Activated CD4-positive, alpha-beta T cell treated with anti-CD3 and anti-CD28 coated beads for 48 hours (primary cell): Measurements from ENCODE around the gene ATP10A.

Source experiments
- DNase-seq: peaks from one replicate; pipeline ENCODE4 v3.0.0-alpha.2; 2020

ATP10A gene

DNA sequence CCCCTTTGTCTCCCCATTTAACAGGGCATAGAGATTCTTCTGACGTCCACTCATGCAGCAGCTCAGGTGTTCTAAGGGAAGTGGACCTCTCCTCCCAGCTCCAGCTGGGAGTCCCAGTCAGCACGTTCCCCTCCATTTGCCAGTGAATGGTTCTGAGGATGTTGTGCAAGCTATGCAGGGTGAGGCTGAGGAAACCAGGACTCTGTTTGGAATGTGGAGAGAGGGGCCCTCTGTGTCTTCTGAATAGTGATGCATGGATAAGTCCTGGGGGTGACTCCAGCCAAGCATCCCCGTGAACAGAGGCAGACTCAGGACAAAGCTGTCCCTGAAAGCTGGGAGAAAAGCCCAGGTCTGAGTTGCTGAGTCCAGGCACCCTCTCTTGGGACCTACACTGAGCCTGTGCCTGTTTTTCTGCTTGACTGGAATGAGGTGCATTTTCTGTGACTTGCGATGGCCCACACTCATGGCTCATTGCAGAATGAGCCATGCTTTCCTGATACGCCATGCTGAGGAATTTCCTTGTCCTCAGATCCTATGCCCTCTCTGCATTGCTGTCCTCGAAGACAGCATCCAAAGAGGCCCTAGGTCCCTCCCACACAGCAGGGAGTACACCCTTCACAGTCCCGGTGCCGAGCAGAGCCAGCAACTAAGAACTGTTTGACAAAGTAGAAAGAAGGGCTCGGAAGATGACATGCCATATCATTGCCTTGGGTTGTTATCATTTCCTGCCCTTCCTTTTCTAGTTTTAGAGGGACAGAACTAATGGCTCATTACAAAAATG, 185.2 kb downstream of the ATP10A start:
- no peak for DNase-seq

DNA sequence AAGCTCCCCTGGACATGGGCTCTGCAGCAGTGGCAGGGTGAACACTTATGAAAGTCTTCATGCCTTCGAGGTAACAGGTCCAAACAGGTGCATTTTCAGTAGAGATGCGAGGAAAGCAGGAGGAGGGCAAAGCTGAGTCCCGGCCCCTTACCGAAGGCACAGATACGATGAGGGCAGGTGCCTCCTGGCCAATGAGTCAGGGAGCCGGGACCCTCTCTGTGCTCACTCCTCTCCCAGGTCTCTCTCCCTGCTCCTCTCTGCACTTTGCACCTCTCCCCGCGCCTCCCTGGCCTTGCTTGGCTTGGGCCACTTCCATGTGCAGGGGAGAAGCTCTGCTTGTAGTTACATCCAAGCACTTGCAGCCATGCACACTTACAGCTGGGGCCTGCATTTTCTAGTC, 187.1 kb downstream of the ATP10A start:
- DNase-seq, result no peak

DNA sequence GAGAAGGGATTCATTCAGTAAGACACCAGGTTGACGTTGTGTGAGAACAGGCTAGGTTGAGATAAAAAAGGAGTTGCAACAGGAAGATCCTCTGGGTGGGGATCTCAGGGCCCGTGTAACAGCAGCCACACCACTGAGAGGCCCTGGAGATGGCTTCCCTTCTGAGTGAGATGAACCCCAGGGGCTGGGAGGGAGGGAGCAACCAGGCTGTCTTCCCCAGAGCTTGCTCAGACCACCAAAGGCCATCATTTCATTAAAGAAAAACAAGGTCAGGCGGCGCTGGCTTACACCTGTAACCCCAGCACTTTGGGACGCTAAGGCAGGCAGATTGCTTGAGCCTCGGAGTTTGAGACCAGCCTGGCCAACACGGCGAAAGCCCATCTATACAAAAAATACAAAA, 187.7 kb downstream of the ATP10A start:
- no peak for DNase-seq

GRCh38 chr15:25674913-25675312, 188.2 kb downstream of the ATP10A start:
- no peak for DNase-seq

DNA sequence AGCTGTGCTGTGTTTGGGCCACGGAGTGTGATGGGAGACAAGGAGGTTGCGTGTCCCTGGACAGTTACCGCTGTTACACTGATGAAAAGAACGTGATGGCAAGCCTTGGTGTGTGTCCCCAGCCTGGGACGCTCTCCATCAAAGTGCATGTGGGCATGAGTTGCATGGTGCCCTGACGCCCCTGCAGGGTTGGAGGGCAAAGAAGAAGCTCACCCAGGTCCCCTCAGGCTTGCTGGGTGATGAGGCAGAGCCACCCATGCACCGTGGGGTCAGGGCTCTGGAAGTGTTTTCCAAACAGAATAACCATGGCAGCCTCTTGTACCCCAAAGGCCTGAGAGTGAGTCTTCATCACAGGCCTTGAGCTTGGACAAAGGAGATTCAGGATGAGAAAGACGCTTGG, 189.2 kb downstream of the ATP10A start:
- no peak for DNase-seq

- DNase-seq, result no peak
Measured at GRCh38 chr15:25673351-25673750, 189.8 kb downstream of the ATP10A start.

DNA sequence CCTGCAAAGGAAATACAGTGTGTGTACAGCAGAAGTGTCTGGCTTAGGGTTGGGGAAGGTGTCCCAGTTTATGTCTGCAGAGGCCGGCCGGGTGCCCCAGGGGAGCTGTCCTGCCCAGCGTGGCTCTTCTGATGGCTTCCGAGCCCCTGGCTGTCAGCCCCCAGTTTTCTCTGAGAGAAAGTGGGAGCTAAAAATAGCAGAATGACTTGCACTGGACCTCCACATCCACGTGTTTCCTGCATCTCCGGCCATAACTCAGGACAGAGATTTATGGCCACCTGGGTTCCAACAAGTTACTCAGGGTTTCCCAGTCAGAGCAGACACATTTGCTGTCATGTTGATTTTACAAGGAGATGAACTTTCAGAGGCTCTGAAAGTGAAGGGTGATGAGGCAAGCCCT, 192.0 kb downstream of the ATP10A start:
- DNase-seq, result no peak

GRCh38 chr15:25670621-25671020, 192.5 kb downstream of the ATP10A start:
- DNase-seq, result no peak

DNA sequence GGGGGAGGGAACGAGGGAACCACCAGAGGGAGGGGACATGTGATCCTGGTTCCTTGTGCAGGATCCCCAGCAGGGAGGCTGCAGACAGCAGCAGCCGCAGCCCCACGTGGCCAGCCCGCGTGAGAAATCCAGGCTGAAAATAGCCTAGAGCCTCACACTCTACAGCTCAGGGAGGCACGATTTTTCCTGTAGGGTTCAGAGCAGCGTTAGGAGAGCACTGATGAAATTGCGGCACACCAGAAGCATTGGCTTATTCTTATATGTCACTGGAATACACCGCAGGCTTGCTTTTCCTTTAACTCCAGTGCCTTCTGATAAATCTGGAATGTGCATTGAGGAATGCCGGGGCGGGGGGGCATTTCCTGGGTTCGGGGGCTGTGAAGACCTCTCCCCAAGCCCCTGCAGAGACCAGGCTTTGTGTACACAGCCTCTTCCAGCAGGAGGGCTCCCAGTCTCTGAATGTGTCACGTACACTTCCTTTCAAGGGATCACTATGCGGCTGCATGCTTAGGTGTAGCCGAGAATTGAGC, 193.0 kb downstream of the ATP10A start:
- DNase-seq, result no peak

DNA sequence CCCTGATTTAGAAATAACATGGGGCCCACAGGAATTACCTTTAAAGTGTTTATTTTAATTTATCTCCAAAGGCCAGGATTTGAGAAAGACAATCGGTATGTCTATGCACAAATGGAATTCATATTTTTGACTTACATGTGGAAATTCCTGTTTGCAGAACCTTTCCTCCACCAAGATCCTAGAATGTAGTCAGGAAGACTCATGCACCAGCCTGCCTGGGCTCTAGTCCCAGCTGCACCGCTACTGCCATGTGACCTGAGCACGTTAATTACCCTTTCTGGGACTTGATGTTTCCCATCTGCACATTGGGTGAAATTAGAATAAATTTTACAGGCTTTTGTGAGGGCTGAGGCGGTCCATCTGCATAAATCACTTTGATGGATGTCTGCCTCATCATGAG, 194.2 kb downstream of the ATP10A start:
- no peak for DNase-seq

GRCh38 chr15:25668236-25668795, 194.8 kb downstream of the ATP10A start:
- DNase-seq, result no peak

GRCh38 chr15:25667829-25668228, 195.3 kb downstream of the ATP10A start:
- DNase-seq, result no peak

- DNase-seq, result no peak
Measured at GRCh38 chr15:25665913-25666312, 197.2 kb downstream of the ATP10A start.

GRCh38 chr15:25664761-25665160, 198.4 kb downstream of the ATP10A start:
- DNase-seq, result no peak

- DNase-seq, result no peak
Measured at GRCh38 chr15:25663515-25663914, 199.6 kb downstream of the ATP10A start.

- no peak for DNase-seq
Measured at GRCh38 chr15:25661898-25662297, 201.2 kb downstream of the ATP10A start.

DNA sequence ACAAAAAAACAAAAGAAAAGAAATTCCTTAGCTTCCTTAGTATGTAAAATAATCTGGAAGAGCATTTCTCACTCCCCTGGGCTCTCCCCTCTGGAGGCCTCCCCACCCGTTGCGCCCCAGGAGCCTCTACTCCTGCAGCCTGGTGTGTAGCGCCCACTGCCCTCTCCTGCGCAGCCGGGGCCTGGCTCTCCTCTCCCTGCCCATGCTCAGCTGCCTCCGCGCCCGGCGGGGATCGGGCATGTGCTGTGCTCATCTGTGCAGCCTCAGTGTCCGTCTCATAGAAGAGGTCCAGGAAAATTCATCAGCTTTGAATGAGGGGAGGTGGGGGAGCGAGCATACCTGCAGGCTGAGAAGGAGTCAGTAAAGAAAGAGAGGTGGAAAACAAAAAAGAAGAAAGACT, 203.9 kb downstream of the ATP10A start:
- DNase-seq, result no peak

GRCh38 chr15:25658560-25658959, 204.6 kb downstream of the ATP10A start:
- DNase-seq, result no peak

GRCh38 chr15:25655207-25655948, 207.7 kb downstream of the ATP10A start:
- DNase-seq, result no peak

GRCh38 chr15:25653371-25653770, 209.8 kb downstream of the ATP10A start:
- DNase-seq, result no peak

- DNase-seq, result no peak
Measured at GRCh38 chr15:25652704-25653103, 210.4 kb downstream of the ATP10A start.

DNA sequence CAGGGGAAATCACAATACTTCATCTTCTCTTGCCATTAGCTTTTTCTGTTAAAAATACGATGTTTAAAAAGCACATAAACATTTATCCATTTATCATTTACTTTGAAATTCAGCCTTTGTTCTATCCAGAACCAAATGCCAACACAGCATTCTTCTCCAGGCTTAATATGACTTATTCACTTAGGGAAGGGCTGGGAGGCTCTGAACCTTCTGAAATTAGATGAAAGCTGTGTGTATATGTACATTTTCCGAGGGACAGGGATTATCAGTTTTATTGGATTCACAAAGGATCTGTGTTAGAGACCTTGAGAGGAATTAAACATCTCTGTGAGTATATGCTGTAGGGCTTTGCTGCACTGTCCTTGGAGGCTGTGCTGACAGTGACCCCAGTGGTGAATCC, 213.7 kb downstream of the ATP10A start:
- DNase-seq, result no peak

DNA sequence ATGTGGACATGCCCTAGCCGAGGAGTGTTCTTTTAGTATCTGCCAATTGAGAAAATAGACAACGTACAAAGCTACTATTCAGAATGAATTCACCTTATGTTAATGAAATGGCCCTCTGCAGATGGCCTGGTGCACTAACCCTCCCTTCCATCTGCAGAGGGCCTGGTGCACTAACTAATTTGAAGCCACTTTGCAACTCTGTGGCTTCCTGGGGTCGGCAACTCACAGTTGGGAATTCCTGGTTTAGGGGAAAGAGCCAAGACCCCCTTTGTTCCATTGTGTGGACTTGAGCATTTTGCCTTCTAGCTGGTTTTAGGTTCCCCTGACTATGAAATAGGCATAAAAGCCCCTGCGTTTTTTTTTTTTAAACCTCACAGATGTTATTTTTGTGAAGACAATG, 220.0 kb downstream of the ATP10A start:
- no peak for DNase-seq

GRCh38 chr15:25641762-25642161, 221.4 kb downstream of the ATP10A start:
- no peak for DNase-seq
